ENCODE data around the gene PACSIN2.

DNA sequence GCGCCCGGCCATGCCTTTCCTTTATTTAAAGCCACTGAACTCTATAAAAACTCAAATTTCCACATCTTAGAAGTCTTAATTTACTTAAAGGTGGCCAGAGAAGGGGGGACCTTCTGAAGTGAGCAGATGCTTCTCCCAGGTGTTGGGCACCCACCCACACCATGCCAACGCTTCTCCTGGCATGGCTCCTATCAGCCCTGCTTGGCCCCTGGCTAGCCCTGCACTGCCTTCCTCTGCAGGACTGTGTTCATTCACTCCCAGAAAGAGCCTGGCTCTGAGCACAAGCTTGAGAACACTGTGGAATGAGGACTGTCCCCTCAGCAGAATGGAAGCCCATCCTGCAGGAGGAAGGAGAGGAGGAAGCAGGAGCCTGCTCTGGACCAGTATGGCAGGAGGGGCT is 123.3 kb downstream of the PACSIN2 start:
- no peak for TF ChIP-seq POLR2AphosphoS5 (IDR thresholded peaks at IDR 0.05; ENCODE audit: low read depth, low read length)
- TF ChIP-seq, protein P1, sequence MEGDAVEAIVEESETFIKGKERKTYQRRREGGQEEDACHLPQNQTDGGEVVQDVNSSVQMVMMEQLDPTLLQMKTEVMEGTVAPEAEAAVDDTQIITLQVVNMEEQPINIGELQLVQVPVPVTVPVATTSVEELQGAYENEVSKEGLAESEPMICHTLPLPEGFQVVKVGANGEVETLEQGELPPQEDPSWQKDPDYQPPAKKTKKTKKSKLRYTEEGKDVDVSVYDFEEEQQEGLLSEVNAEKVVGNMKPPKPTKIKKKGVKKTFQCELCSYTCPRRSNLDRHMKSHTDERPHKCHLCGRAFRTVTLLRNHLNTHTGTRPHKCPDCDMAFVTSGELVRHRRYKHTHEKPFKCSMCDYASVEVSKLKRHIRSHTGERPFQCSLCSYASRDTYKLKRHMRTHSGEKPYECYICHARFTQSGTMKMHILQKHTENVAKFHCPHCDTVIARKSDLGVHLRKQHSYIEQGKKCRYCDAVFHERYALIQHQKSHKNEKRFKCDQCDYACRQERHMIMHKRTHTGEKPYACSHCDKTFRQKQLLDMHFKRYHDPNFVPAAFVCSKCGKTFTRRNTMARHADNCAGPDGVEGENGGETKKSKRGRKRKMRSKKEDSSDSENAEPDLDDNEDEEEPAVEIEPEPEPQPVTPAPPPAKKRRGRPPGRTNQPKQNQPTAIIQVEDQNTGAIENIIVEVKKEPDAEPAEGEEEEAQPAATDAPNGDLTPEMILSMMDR (IDR thresholded peaks at IDR 0.05), result no peak
- TF ChIP-seq, protein P2, sequence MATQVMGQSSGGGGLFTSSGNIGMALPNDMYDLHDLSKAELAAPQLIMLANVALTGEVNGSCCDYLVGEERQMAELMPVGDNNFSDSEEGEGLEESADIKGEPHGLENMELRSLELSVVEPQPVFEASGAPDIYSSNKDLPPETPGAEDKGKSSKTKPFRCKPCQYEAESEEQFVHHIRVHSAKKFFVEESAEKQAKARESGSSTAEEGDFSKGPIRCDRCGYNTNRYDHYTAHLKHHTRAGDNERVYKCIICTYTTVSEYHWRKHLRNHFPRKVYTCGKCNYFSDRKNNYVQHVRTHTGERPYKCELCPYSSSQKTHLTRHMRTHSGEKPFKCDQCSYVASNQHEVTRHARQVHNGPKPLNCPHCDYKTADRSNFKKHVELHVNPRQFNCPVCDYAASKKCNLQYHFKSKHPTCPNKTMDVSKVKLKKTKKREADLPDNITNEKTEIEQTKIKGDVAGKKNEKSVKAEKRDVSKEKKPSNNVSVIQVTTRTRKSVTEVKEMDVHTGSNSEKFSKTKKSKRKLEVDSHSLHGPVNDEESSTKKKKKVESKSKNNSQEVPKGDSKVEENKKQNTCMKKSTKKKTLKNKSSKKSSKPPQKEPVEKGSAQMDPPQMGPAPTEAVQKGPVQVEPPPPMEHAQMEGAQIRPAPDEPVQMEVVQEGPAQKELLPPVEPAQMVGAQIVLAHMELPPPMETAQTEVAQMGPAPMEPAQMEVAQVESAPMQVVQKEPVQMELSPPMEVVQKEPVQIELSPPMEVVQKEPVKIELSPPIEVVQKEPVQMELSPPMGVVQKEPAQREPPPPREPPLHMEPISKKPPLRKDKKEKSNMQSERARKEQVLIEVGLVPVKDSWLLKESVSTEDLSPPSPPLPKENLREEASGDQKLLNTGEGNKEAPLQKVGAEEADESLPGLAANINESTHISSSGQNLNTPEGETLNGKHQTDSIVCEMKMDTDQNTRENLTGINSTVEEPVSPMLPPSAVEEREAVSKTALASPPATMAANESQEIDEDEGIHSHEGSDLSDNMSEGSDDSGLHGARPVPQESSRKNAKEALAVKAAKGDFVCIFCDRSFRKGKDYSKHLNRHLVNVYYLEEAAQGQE (IDR thresholded peaks at IDR 0.05; ENCODE audit: insufficient read depth in 1 of 2, low read depth in 2 of 2, low read length in 1 of 2), result no peak
- TF ChIP-seq SIN3A (IDR thresholded peaks at IDR 0.05; ENCODE audit: borderline replicate concordance, insufficient read depth, low read depth, low read length), result no peak
- TF ChIP-seq TCF7L2 (IDR thresholded peaks at IDR 0.05; ENCODE audit: low read depth, low read length), result no peak
